IMR-90 (cell line): Measurements from ENCODE around the gene TTC7B.

ENCODE experiments used
- BHLHE40 ChIP-seq: fragments of 150-350 bp; IDR thresholded peaks from 2 replicates; pipeline ENCODE4 v1.6.1; 2016; ENCODE audit warnings: mild to moderate bottlenecking, low read depth, low read length
- CTCF ChIP-seq: conservative IDR thresholded peaks from 2 replicates; pipeline ENCODE4 v1.5.1; 2012; ENCODE audit warnings: mild to moderate bottlenecking, low read depth, low read length, improper control_type of control experiment
- ELK1 ChIP-seq: fragments of 150-350 bp; IDR thresholded peaks from 2 replicates; pipeline ENCODE4 v1.6.1; 2016; ENCODE audit warnings: low read depth, mild to moderate bottlenecking, low read length, moderate library complexity, borderline replicate concordance
- MAFK ChIP-seq: IDR thresholded peaks from 2 replicates; pipeline ENCODE4 v1.6.1; 2012; ENCODE audit warnings: low read depth, low read length, improper control_type of control experiment
- POLR2A ChIP-seq: IDR thresholded peaks from 2 replicates; pipeline ENCODE4 v1.6.1; 2012; ENCODE audit warnings: mild to moderate bottlenecking, low read depth, low read length
- RAD21 ChIP-seq: IDR thresholded peaks from 2 replicates; pipeline ENCODE4 v1.6.1; 2012; ENCODE audit warnings: low read length, improper control_type of control experiment
- RCOR1 ChIP-seq: IDR thresholded peaks from 2 replicates; pipeline ENCODE4 v1.6.1; 2012; ENCODE audit warnings: mild to moderate bottlenecking, low read length, improper control_type of control experiment; ENCODE audit not compliant: insufficient replicate concordance

DNA sequence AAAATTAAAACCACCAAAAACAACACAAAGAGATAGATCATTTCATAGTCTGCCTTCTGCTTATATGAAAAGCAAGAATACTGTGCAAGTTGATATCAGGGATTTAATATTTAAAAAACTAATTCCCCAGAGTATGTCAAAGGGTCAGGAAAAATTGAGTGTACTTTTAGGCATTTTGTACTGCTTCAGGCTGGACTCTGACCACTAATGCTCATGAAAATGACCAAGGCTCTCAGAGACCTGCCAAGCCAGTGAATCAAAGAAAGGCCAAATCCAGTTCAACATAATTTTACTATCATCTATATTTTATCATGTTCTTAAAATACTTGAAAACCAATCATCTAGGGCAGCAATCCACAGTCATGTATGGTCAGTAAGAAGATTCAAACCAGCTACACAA is 66.0 kb downstream of the TTC7B start:
- TF ChIP-seq RCOR1 (no peak), CTCF (no peak), BHLHE40 (no peak), RAD21 (no peak), POLR2A (no peak), ELK1 (no peak), MAFK (no peak)
